EL (cell line): Measurements from ENCODE around the gene LGALS4.
A peak's percentile ranks its signal among the peaks of the same experiment; 100 is the strongest.
"Not testable (repeated sequence)": the region's sequence is repeated elsewhere in the genome, so short reads cannot be mapped to it uniquely, and the experiment has no call there.

Experiments used
- DNase-seq: peaks from one replicate; pipeline ENCODE4 v3.0.0-alpha.2; 2016

The LGALS4 gene

GRCh38 chr19:38769635-38770211 is 43.0 kb downstream of the LGALS4 start:
- DNase-seq = peak; percentile 68

GRCh38 chr19:38766276-38767047 is 46.3 kb downstream of the LGALS4 start:
- no peak for DNase-seq

- no peak for DNase-seq
Measured at GRCh38 chr19:38765214-38765613, 47.5 kb downstream of the LGALS4 start.

GRCh38 chr19:38763795-38764220 is 48.9 kb downstream of the LGALS4 start:
- DNase-seq = no peak

- DNase-seq = not testable (repeated sequence)
Measured at GRCh38 chr19:38761884-38762389, 50.8 kb downstream of the LGALS4 start.

GRCh38 chr19:38760805-38761517 is 51.8 kb downstream of the LGALS4 start:
- not testable (repeated sequence) for DNase-seq

- no peak for DNase-seq
Measured at GRCh38 chr19:38759590-38760003, 53.1 kb downstream of the LGALS4 start.

- DNase-seq = not testable (repeated sequence)
Measured at GRCh38 chr19:38754196-38754595, 58.5 kb downstream of the LGALS4 start.

GRCh38 chr19:38753783-38754182 is 59.0 kb downstream of the LGALS4 start:
- not testable (repeated sequence) for DNase-seq
